Mammary epithelial cell (primary cell): ENCODE measurements around the gene GATA2.
A peak's percentile ranks its signal among the peaks of the same experiment; 100 is the strongest.

Experiments
- CTCF ChIP-seq, 2 donors: IDR thresholded peaks in 1 of 2; conservative IDR thresholded peaks in 1 of 2; 2 replicates each; pipeline ENCODE4 v1.5.1; 2011 to 2012; ENCODE audit warnings: inconsistent platforms in 2 of 2, low read length in 2 of 2, mild to moderate bottlenecking in 2 of 2, control low read depth in 1 of 2, low read depth in 1 of 2; ENCODE audit not compliant: insufficient read depth in 1 of 2; ENCODE audit errors: extremely low read depth in 1 of 2
- EZH2 ChIP-seq: IDR thresholded peaks from 2 replicates; pipeline ENCODE4 v1.6.1; 2012; ENCODE audit warnings: low read length, inconsistent platforms, borderline replicate concordance

GRCh38 chr3:128488636-128488990, 4.4 kb downstream of the GATA2 start:
- no peak for TF ChIP-seq CTCF (conservative IDR thresholded peaks at IDR 0.05 in 1 of 2, IDR thresholded peaks at IDR 0.05 in 1 of 2; ENCODE audit: extremely low read depth in 1 of 2, insufficient read depth in 1 of 2, low read depth in 1 of 2, low read length in 2 of 2)
- TF ChIP-seq EZH2: peak; percentile 17
